HG02763 (cell line): ENCODE measurements around the gene GSN.

Source experiments
- ATAC-seq: cut with Tn5 transposase; IDR thresholded peaks from one replicate; pipeline ENCODE4 v1.9.1; 2021; ENCODE audit warnings: mild to moderate bottlenecking, moderate library complexity; ENCODE audit not compliant: unreplicated experiment

GSN gene

DNA sequence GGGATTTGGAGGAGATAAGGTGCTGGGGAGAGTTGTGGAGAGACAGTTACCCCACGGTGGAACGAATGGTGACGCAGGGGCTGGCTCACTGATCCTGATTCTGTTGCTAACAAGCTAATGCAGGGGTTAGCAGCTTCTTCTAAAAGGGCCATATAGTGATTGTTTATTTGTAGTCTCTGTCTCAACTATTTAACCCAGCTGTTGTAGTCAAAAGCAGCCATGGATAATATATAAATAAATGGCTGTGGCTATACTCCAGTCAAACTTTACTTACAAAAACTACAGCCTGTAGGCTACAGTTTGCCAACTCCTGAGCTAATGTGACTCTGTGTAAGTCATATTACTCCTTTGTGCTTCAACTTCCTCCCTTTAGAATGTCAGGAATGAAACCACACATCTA, 80.3 kb downstream of the GSN start:
- no peak for ATAC-seq

DNA sequence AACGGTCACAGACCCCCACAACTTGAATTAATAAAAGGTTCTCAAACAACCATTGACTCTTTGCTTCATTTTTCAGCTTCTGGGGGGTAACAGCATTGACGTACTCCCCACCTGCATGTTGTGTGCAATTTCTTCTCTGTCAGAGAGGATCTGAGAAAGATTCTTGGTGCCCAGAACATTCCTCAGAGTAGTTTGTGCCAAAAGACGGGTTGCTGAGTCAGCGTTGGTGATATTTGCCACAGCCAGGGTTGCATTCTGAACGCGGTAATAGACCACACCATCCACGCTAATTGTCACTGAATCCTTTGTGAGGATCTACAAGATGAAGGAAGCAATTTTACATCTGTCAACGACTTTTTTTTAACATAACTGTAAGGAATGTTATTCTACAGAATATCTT, 81.0 kb downstream of the GSN start:
- no peak for ATAC-seq

DNA sequence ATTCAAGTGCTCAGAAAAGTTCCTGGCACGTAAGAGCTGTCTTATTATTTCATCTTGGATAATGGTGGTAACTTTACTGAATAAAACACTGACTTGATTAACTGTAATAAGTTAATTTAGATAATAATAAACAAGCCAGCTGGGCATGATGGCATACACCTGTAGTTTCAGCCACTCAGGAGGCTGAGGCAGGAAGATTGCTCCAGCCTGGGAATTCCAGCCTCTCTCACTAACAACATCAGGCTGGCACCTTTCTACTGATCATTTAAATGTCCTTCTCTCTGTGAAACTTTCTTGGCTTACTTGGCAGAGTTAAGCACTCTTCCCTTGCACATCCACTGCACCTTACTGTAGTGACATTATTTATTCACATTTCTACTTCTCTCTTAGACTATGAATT, 82.1 kb downstream of the GSN start:
- no peak for ATAC-seq

DNA sequence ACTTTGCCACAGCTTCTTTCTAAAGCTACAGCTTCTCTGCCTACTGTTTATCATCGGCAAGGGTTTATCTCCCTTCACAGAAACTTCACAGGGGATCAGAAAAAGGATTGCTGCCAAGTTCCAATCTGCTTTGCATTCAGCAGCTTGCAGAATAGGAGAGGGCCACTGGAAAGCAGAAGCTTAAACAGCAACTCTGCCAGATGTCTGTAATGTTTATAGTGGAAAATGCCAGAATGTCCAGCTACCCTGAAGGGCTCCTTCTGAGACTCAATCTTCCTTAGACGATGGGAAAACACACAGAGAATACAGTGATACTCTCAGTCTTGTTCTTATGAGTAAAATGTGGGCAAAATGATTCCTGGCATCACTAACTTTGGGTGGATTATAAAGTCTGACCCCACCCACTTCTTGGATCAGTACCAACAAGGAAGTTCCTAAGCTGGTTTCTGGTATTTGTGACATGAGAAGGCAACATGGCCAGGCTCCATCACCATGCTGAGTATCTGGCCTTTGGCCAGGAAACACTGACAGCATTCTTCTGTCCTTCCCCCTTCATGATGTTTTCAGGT, 83.1 kb downstream of the GSN start:
- no peak for ATAC-seq

DNA sequence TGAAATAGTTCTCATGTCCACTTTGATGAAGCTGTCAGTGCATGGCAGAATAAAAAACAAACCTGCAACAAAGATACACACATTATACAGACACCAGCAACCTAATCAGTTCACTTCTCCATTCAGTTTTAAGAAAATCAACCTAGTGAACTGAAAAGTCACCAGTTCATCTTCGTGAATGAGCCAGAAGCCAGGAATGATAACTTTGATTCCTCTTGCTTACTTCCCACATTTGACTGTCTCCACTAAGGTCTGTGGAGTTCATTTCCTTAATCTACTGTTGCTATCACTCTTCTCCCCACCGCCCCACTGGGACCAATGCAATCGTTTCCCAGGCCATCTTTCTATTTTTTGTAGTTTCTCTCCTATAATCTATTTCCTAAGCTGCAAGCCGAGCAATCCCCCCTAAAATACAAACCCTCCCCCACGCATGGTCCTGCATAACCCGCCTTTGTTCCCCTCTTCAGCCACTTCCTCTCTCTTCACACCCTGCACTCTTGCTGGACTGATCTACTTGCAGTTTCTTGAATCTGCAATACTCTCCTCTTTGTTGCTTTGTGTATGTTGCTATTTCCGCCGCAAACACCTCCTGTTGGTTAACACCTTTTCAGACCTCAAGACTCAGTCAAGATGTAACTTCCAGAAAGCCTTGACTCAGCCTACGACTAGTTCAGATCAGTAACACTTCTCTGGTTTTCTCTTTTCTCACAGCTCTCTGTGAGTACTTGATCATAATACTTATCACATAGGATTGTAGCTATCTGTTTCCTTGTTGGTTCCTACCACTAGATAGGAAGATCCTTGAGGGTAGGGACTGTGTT, 85.5 kb downstream of the GSN start:
- peak; percentile 97 for ATAC-seq

DNA sequence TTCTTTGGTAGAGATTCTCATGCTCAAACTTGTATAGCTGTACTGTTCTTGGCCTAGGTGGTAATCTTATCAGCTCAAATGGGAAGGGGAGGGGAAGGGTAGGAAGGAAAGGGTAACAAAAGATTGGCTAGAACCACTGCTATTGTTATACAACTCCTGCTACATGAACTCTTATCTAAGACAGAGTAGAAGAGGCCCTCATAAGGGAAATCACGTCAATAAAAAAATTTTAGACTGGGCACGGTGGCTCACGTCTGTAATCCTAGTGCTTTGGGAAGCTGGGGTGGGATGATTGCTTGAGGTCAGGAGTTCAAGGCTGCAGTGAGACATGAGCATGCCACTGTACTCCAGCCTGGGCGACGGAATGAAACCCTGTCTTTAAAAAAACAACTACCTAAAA, 86.2 kb downstream of the GSN start:
- no peak for ATAC-seq

DNA sequence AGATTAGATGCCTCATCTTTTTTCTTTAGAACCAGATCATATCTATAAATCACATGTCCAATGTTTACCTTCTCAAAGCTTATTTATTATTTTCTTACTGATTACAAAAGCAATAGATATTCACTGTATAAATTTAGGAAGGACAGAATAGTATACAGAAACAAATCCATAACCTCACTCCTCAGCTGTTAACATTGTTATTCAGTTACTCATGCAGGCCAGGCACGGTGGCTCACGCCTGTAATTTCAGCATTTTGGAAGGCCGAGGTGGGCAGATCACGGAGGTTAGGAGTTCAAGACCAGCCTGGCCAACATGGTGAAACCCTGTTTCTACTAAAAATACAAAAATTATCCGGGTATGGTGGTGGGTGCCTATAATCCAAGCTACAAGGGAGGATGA, 86.8 kb downstream of the GSN start:
- no peak for ATAC-seq

DNA sequence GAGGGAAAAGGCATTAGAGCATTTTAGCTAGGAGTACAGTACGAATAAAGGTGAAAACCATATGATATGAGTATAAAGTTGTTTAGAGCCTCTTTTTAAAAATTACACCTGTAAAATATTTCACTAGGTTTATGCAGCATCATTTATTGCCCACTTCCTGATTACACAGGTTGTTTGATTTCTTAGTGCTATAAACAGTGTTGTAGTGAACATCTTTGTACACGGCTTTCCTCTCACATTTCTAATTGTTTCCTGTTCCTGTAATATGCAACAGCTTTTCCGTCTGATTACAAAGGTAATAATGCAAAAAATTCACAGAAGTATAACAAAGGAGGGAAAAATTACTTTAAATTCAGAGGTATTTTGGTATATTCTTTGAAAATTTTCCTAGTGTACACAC, 89.0 kb downstream of the GSN start:
- no peak for ATAC-seq

DNA sequence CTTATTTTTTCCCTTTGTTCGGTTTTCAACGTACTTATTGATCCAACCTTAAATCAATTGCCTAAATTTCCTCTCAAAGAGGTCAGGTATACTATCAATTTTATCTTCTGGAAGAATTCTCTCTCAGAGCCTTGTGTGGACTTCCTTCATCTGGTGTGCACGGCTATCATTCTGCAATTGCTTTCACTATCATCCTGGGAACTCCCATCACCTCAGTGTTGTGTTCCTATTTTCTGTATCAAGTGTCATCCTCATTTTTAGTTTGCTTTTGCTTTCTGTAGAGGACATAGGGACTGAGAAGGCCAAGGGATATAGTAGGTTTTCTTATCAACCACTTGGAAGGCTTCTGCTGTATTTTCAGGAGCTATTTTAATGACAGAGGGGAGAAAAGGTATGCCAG, 90.8 kb downstream of the GSN start:
- no peak for ATAC-seq

DNA sequence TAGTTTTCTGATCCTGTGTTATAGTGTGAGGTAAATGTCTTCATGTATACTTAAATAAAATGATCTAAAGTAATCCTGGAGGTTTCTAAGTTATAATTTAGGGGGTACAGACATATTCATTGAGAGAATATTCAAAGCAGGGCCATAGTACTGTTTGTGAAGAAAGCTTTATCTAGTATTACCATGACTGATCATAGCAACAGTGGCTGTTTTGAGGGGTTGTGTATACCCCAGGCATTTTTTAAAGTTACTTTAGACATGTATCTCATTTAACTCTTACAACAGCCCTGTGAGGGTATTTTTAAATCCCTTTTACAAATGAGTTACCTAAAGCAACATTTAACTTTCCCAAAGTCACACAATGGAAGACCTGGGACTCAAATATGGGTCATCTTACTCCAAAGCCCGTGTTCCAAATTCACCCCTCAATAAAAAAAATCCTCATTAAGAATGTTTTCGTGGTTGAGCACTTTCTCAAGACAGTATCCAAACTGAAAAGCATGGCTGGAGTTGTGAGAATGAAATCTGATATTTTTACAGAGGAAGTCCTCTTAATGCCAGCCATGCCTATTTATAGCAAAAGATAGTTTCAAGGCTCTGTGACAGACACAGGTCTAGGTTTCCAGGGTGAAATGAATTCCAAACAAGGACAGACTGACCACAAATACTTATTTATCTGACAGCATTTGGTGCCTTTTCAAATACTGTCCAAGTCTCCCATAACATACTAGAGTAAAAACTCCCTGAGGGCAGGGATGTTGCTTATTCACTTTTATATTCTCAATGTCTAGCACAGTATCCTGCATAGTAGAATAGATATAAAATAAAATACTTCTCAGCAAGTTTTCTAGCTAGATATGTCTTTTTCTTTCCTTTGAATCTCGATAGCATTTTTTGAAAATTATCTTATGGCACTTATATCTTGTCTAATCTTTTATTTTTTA, 91.7 kb downstream of the GSN start:
- no peak for ATAC-seq

DNA sequence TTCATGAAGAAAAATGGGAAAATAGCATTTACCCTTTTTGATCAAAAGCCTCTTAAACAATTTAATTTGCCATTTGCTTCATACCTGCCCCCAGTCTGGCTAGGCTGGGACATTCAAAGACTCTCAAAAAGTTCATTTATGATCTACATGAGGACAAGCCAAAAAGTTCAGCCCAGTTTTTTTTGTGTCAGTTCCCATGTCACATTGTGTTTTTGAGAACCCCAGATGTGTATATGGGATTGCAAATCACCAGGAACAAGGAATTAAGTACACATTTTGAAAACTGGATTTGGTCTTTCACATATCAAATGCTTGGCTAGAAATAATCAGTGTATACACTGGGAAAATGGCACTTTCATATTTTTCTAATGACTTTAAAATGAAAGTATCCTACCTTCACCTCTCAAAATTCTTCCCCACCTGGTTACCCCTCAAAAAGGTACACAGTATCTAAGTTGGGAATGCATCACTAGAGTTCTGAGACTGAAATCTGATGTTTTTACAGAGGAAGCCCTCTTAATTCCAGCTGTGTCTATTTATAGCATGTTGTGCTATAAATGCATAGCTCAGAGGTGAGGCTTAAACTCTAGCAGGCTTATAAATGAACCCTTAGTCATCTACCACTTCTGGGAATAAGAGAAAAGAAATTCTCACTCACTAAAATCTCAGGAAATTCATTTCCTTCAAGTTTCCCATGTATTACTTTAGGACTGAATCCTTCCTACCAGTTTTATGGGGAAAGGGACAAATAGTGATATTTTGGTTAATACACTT, 92.8 kb downstream of the GSN start:
- no peak for ATAC-seq

DNA sequence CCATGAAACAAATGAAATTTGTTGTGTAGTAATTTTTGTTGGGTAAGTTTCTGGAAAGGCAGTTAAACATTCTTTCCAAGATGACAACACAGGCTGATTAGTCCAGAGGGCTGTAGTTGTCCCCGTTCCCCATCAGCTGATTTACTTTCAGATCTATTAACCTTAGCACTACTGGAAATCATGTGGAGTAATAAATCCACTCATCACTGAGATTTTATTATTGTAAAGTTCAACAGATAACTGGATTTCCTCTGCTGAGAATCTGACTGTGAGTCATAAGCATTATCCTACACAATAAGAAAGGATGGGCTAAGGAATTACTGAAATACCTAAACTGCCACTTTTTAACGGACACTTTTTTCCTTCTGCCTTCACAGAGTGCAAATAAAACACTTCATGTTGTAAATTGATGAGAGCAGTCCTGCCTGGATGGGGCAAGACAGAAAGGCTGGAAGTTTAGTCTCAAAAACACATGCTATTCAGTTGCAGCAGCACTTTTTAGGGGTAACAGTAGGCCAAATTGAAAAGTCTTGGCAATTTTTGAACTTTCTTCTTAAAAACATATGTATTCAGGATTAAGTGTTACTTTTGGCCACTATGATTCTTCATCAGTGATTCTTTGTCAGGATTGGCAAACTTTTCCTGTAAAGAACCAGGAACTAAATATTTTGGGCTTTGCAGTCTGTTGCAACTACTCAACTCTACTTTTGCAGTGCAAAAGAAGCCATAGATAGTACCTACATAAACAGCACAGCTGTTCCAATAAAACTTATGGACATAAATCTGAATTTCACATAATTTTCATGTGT, 95.1 kb downstream of the GSN start:
- ATAC-seq, result no peak

DNA sequence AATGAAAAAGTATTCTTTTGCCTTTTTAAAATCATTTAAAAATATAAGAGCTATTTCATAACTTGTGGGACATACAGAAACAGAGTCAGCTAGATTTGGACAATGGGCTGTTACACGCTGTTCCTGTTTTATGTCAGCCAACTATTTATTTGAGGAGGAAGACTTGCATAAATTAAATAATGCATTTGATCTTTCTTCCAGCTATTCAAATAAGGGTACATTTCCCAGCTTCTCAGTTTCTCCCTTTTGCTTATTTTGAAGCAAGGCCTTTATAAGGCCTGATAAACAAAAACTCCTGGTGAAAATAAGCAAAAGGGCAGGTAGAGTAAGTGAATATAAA, 95.6 kb downstream of the GSN start:
- no peak for ATAC-seq

DNA sequence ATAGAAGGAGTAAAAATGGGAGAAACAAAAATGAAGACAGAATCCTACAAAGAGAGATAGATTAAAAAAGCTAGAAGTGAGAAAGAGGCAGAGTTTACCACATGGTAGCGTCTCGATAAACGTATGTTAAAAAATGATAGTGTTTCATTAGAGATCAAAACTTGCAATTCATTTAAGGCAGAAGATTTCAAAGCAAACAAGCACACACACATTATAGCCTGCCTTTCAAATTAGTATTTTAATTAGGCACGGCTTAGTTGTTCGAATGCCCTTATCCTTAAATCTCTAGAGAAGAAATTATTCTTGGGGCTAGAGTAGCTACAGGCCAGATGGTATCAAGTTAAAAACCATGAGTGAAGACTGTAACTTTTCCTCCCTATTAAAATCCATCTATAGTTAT, 96.1 kb downstream of the GSN start:
- ATAC-seq, result no peak

DNA sequence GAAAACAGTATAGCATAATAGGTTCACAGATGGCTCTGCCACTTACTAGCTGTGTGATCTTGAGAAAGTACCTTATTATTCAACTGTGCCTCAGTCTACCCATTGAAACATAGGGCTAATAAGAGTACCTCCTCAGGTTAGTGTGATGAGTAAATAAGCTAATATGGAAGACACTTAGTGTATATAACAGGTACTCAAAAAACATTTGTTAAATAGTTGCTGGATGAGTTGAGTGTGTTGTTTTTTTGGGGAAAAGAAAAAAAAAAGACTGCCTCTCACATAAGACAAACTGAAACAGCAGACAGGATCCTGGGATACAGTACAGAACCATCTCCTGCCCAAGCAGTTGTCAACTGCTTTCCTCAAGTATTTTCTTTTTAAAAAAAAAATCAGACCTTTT, 96.9 kb downstream of the GSN start:
- ATAC-seq, result no peak

DNA sequence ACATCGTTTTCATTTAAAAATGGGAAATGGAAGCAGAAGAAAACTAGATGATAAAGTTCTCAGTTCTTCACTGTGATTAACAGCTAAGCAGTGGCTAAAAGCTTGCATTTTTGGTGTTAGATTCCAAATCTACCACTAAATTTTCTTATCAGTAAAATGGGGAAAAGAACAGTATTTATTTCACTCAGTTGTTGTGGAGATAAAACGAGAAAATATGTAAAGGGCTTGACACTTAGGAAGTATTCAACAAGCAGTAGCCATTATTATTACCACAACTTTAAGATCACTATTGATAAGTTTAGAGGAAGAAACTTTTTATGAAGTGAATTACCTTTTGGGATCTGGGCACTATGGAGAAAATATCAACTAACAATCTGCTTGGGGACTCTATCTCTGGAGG, 97.6 kb downstream of the GSN start:
- no peak for ATAC-seq

DNA sequence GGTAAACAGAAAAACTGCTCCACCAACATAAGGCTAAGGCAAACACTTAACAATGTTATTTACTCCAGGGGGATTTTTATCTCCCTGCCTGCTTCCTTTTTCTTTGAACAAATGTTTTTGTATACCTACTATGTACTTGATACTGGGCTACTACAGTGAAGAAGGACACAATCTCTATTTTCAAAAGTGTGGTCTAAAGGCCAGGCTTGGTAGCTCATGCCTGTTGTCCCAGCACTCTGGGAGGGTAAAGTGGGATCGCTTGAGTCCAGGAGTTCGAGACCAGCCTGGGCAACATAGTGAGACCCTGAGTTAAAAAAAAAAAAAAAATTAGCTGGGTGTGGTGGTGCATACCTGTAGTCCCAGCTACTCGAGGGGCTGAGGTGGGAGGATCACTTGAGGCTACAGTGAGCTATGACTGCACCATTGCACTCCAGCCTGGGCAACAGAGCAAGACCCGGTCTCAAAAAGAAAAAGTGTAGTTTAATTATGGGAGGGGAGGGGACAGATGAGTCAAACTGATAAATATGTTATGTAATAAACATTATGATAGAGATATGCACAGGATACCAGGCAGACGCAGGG, 98.7 kb downstream of the GSN start:
- ATAC-seq, result no peak

DNA sequence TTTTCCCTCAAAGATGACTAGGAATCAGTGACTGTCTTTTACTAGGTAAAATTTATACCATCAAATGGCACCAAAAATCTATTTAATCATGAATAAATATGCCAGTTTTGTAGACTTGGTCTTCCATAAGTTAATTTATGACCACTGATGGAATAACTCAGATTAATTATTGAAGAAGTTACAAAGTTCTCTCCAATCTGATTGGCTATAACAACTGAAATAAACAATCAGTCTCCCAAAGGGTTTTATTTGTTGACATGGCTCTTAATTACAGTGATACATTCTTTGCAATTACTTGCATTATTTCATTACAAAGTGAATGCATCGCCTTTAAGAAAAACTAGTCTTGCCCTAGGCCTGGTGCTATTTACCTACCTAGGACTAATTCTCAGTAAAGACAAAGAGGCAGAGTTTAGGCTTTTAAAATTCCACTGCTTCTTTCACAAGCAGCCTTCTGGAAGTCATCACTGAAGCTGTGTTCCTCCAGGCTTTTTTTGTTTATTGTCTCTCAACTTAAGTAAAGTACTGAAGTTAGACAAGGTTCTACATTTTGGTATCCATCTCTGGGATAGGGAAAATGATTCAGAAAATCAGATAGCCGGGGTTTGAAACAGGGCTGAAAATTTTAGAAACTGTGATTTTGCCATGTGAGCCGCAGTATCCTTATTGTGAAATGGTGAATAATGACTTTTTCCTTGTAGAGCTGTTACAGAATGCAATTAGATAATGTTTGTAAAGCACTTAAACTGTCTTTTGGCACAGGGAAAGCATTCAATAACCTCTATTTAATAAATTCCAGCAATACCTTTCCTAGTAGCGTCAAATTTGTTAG, 99.6 kb downstream of the GSN start:
- ATAC-seq, result no peak

DNA sequence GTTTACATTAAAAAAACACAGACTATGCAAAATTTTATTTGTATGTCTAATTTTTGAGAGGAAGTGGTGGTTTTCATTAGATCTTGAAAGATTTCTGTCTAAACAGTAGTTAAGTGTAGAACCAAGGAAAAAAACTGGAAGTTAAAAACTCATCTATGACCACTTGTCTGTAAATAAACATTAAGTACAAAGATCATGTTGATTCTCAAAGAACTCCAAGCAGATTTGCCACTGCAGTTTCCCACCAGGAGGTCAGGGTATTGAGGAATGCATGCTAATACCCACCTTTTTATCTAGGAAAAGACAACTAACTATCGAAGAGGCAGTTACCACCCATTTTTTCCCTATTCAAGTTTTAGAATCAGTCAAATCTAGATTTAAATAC, 100.2 kb downstream of the GSN start:
- ATAC-seq, result no peak
